H9 (cell line): ENCODE results near the gene SGIP1. TPM values are rescaled to one million over a fixed set of nuclear protein-coding genes. Genes with fewer than 3 reads are reported as not detected.

Experiments used
- DNase-seq: peaks from one replicate; pipeline ENCODE4 v3.0.0-alpha.2; 2017
- H2AFZ ChIP-seq: one replicate; pipeline ENCODE4 v1.6.1; 2013; ENCODE audit warnings: mild to moderate bottlenecking, low read length, control low read depth, moderate library complexity
- H2AK5ac ChIP-seq: 2 replicates; pipeline ENCODE4 v1.6.1; 2013; ENCODE audit warnings: low read length, control low read depth, mixed read lengths; ENCODE audit not compliant: insufficient read length
- H2BK120ac ChIP-seq: one replicate; pipeline ENCODE4 v1.6.1; 2013; ENCODE audit warnings: low read depth, mild to moderate bottlenecking, low read length, control low read depth, inconsistent platforms; ENCODE audit not compliant: poor library complexity, severe bottlenecking
- H2BK12ac ChIP-seq: 2 replicates; pipeline ENCODE4 v1.6.1; 2013; ENCODE audit warnings: low read length, control low read depth, mixed read lengths, low read depth; ENCODE audit not compliant: insufficient read length
- H2BK15ac ChIP-seq: 2 replicates; pipeline ENCODE4 v1.6.1; 2013; ENCODE audit warnings: low read depth, low read length, control low read depth
- H2BK20ac ChIP-seq: one replicate; pipeline ENCODE4 v1.6.1; 2013; ENCODE audit warnings: low read depth, mild to moderate bottlenecking, low read length, control low read depth, inconsistent platforms; ENCODE audit not compliant: poor library complexity, severe bottlenecking
- H2BK5ac ChIP-seq: 2 replicates; pipeline ENCODE4 v1.6.1; 2013; ENCODE audit warnings: low read length, control low read depth, mixed read lengths; ENCODE audit not compliant: insufficient read length
- H3K14ac ChIP-seq: 2 replicates; pipeline ENCODE4 v1.6.1; 2013; ENCODE audit warnings: low read length, control low read depth; ENCODE audit not compliant: insufficient read depth
- H3K18ac ChIP-seq: 2 replicates; pipeline ENCODE4 v1.6.1; 2013; ENCODE audit warnings: low read depth, mild to moderate bottlenecking, mixed read lengths, low read length, control low read depth; ENCODE audit not compliant: insufficient read length
- H3K23ac ChIP-seq: 2 replicates; pipeline ENCODE4 v1.6.1; 2013; ENCODE audit warnings: low read length, control low read depth, mixed read lengths, low read depth; ENCODE audit not compliant: insufficient read length
- H3K23me2 ChIP-seq: 2 replicates; pipeline ENCODE4 v1.6.1; 2013; ENCODE audit warnings: low read depth, mild to moderate bottlenecking, mixed read lengths, low read length, control low read depth; ENCODE audit not compliant: insufficient read length, poor library complexity, severe bottlenecking
- H3K27ac ChIP-seq: 2 replicates; pipeline ENCODE4 v1.5.1; 2013; ENCODE audit warnings: low read length, control low read depth, mixed read lengths, low read depth; ENCODE audit not compliant: insufficient read length
- H3K27me3 ChIP-seq: 2 replicates; pipeline ENCODE4 v1.6.1; 2013; ENCODE audit warnings: low read length, control low read depth, inconsistent platforms; ENCODE audit not compliant: insufficient read depth
- H3K4ac ChIP-seq: 2 replicates; pipeline ENCODE4 v1.6.1; 2013; ENCODE audit warnings: low read depth, mild to moderate bottlenecking, control low read depth, inconsistent platforms, low read length, moderate library complexity
- H3K4me1 ChIP-seq: 2 replicates; pipeline ENCODE4 v1.6.1; 2013; ENCODE audit warnings: low read length, control low read depth, inconsistent platforms; ENCODE audit not compliant: insufficient read depth
- H3K4me2 ChIP-seq: 2 replicates; pipeline ENCODE4 v1.6.1; 2013; ENCODE audit warnings: low read length, control low read depth, mixed read lengths; ENCODE audit not compliant: insufficient read length, insufficient read depth
- H3K56ac ChIP-seq: 2 replicates; pipeline ENCODE4 v1.6.1; 2013; ENCODE audit warnings: low read depth, mild to moderate bottlenecking, mixed read lengths, low read length, control low read depth; ENCODE audit not compliant: insufficient read length
- H3K79me1 ChIP-seq: 2 replicates; pipeline ENCODE4 v1.6.1; 2013; ENCODE audit warnings: low read depth, mild to moderate bottlenecking, moderate library complexity, low read length, control low read depth, inconsistent platforms; ENCODE audit not compliant: insufficient read depth, poor library complexity, severe bottlenecking
- H3K79me2 ChIP-seq: 2 replicates; pipeline ENCODE4 v1.6.1; 2013; ENCODE audit warnings: low read length, control low read depth, inconsistent platforms; ENCODE audit not compliant: insufficient read depth
- H3K9ac ChIP-seq: 2 replicates; pipeline ENCODE4 v1.6.1; 2013; ENCODE audit warnings: low read length, control low read depth, mixed read lengths; ENCODE audit not compliant: insufficient read length; ENCODE audit errors: extremely low read depth
- H3K9me3 ChIP-seq: one replicate; pipeline ENCODE4 v1.6.1; 2013; ENCODE audit warnings: low read depth, low read length, inconsistent platforms; ENCODE audit not compliant: control insufficient read depth
- H3T11ph ChIP-seq: one replicate; pipeline ENCODE4 v1.6.1; 2013; ENCODE audit warnings: mild to moderate bottlenecking, low read length, control low read depth, inconsistent platforms
- H4K20me1 ChIP-seq: one replicate; pipeline ENCODE4 v1.6.1; 2013; ENCODE audit not compliant: control insufficient read depth, insufficient read length, insufficient read depth
- H4K5ac ChIP-seq: 2 replicates; pipeline ENCODE4 v1.6.1; 2013; ENCODE audit warnings: low read depth, mild to moderate bottlenecking, mixed read lengths, low read length, control low read depth; ENCODE audit not compliant: insufficient read length
- H4K8ac ChIP-seq: replicated peaks from 2 replicates; pipeline ENCODE4 v1.6.1; 2013; ENCODE audit warnings: low read length, control low read depth, mixed read lengths, low read depth; ENCODE audit not compliant: insufficient read length
- H4K91ac ChIP-seq: 2 replicates; pipeline ENCODE4 v1.6.1; 2013; ENCODE audit warnings: low read depth, mild to moderate bottlenecking, moderate library complexity, mixed read lengths, low read length, control low read depth; ENCODE audit not compliant: insufficient read length
- H3K27ac Mint-ChIP-seq, 3 experiments: 2 replicates in 2 of 3; 3 replicates in 1 of 3; pipeline ENCODE4 v1.8.0; 2020 to 2021; ENCODE audit warnings: mixed read lengths in 3 of 3, mild to moderate bottlenecking in 1 of 3, moderate library complexity in 1 of 3
- H3K27me3 Mint-ChIP-seq: 2 replicates; pipeline ENCODE4 v1.8.0; 2021; ENCODE audit warnings: low read depth, mild to moderate bottlenecking, moderate library complexity, mixed read lengths
- H3K36me3 Mint-ChIP-seq, 3 experiments: 2 replicates in 2 of 3; 3 replicates in 1 of 3; pipeline ENCODE4 v1.8.0; 2020 to 2021; ENCODE audit warnings: low read depth in 3 of 3, mixed read lengths in 3 of 3; ENCODE audit not compliant: insufficient read depth in 1 of 3
- H3K4me1 Mint-ChIP-seq, 2 experiments: 2 replicates each; pipeline ENCODE4 v1.8.0; 2020; ENCODE audit warnings: mixed read lengths in 2 of 2
- H3K4me3 Mint-ChIP-seq, 2 experiments: 2 replicates in 1 of 2; 3 replicates in 1 of 2; pipeline ENCODE4 v1.8.0; 2020 to 2021; ENCODE audit warnings: mild to moderate bottlenecking in 2 of 2, mixed read lengths in 2 of 2, moderate library complexity in 1 of 2
- H3K9me3 Mint-ChIP-seq, 2 experiments: 2 replicates in 1 of 2; 3 replicates in 1 of 2; pipeline ENCODE4 v1.8.0; 2020; ENCODE audit warnings: mild to moderate bottlenecking in 2 of 2, mixed read lengths in 2 of 2, moderate library complexity in 1 of 2
- WGBS: extraction: QIAGEN DNeasy Blood & Tissue Kit; methylation state at CpG from one replicate; pipeline ENCODE4 v1.1.7; 2013; ENCODE audit warnings: missing lambda C conversion rate, low lambda C conversion rate, mixed read lengths; ENCODE audit not compliant: insufficient read length; ENCODE audit errors: extremely low coverage; 5-methylcytosine and 5-hydroxymethylcytosine counted together
- total RNA-seq: library from RNA; stranded (reverse); gene quantifications from 2 replicates; pipeline ENCODE4 v1.2.1, GENCODE V29; 2021
- TF ChIP-seq, protein P1 (sequence below): fragments of 200-600 bp; sonication (generic); conservative IDR thresholded peaks from 3 replicates; pipeline ENCODE4 v1.8.0; 2021; ENCODE audit warnings: antibody characterized with exemption, mild to moderate bottlenecking

Gene SGIP1
- total RNA-seq, 1 experiment from 2014 or later, result 1.5 TPM

DNA sequence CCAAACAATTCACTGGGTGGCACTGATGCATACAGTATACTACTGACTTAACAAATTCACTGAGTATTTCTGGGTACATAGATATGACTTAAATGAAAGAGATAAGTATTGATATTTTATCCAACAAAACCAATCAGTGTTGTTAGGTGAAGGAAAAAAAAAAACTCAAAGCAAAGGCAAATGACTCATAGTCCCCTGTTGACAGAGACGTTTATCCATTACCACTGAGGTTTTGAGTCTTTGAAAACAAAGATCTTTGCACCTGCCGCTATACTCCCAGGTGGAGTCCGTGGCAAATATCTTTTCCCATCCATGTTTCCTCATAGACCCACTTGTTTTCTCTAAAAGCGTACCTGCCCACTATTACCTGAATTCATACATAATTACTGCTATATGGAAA is 236.7 kb downstream of the SGIP1 start:
- H2AFZ ChIP-seq, result no peak overlapping the region
- no peaks in the 10 kb centered on the region for H4K20me1 ChIP-seq
- H3K4me1 ChIP-seq, result no peaks in the 10 kb centered on the region
- TF ChIP-seq, protein P1, sequence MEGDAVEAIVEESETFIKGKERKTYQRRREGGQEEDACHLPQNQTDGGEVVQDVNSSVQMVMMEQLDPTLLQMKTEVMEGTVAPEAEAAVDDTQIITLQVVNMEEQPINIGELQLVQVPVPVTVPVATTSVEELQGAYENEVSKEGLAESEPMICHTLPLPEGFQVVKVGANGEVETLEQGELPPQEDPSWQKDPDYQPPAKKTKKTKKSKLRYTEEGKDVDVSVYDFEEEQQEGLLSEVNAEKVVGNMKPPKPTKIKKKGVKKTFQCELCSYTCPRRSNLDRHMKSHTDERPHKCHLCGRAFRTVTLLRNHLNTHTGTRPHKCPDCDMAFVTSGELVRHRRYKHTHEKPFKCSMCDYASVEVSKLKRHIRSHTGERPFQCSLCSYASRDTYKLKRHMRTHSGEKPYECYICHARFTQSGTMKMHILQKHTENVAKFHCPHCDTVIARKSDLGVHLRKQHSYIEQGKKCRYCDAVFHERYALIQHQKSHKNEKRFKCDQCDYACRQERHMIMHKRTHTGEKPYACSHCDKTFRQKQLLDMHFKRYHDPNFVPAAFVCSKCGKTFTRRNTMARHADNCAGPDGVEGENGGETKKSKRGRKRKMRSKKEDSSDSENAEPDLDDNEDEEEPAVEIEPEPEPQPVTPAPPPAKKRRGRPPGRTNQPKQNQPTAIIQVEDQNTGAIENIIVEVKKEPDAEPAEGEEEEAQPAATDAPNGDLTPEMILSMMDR, result no peak
- no peaks in the 10 kb centered on the region for H3K9me3 ChIP-seq
- H3K27ac ChIP-seq, result no peak overlapping the region
- no peak overlapping the region for H3K4ac ChIP-seq
- H2BK15ac ChIP-seq, result no peak overlapping the region
- Mint-ChIP-seq H3K27ac (no peak overlapping the region), H3K9me3 (no peaks in the 10 kb centered on the region), H3K4me3 (no peak overlapping the region), H3K27me3 (no peaks in the 10 kb centered on the region), H3K4me1 (peaks cover 5 to 11% of the 10 kb centered on the region in 2 experiments), H3K36me3 (no peaks in the 10 kb centered on the region)
- H3T11ph ChIP-seq, result no peak overlapping the region
- no peaks in the 10 kb centered on the region for H3K27me3 ChIP-seq
- WGBS, result no CpG with 5 or more reads among the region's 4 CpGs
- H2AK5ac ChIP-seq, result no peak overlapping the region
- H3K79me1 ChIP-seq, result no peaks in the 10 kb centered on the region
- DNase-seq, result no peak
- no peaks in the 10 kb centered on the region for H3K79me2 ChIP-seq
- no peak overlapping the region for H2BK5ac ChIP-seq
- H2BK12ac ChIP-seq, result no peak overlapping the region
- H3K56ac ChIP-seq, result no peak overlapping the region
- H3K9ac ChIP-seq, result no peak overlapping the region
- H2BK120ac ChIP-seq, result no peak overlapping the region
- no peak overlapping the region for H3K23ac ChIP-seq
- no peak overlapping the region for H3K18ac ChIP-seq
- H4K8ac ChIP-seq, result no peak overlapping the region
- no peak overlapping the region for H4K91ac ChIP-seq
- no peak overlapping the region for H4K5ac ChIP-seq
- H2BK20ac ChIP-seq, result no peak overlapping the region
- H3K4me2 ChIP-seq, result no peak overlapping the region
- H3K14ac ChIP-seq, result no peak overlapping the region
- no peaks in the 10 kb centered on the region for H3K23me2 ChIP-seq
